B cell (primary cell): ENCODE data around the gene ZNF710. TPM values are rescaled to one million over a fixed set of nuclear protein-coding genes. Genes with fewer than 3 reads are reported as not detected.

Source experiments
- ATAC-seq: fragments of 200-7000 bp; cut with Tn5 transposase; one replicate; pipeline ENCODE4 v1.10.0; 2021; ENCODE audit warnings: low read depth, mild to moderate bottlenecking, moderate number of reproducible peaks, moderate library complexity
- CTCF ChIA-PET: fragments of 350-600 bp; sonication (Branson Sonifier 250); formaldehyde crosslinking; loops from one replicate; lab custom pipeline; 2021; ENCODE audit warnings: antibody characterized with exemption, inconsistent platforms; lab: Charles Lee
- POLR2A ChIA-PET: fragments of 350-600 bp; sonication (Branson Sonifier 250); formaldehyde crosslinking; loops from one replicate; lab custom pipeline; 2021; ENCODE audit warnings: antibody characterized with exemption; lab: Charles Lee
- DNase-seq: peaks from one replicate; pipeline ENCODE4 v3.0.0; 2013
- H2AFZ ChIP-seq: 2 replicates; pipeline ENCODE4 v1.6.1; 2012; ENCODE audit warnings: mild to moderate bottlenecking, low read depth, low read length; ENCODE audit not compliant: insufficient read depth, poor library complexity, severe bottlenecking
- H3K27ac ChIP-seq, 2 donors: 1 replicate in 1 of 2; 2 replicates in 1 of 2; pipeline ENCODE4 v1.5.1; 2012 to 2013; ENCODE audit warnings: low read length in 2 of 2, mild to moderate bottlenecking in 2 of 2, moderate library complexity in 1 of 2
- H3K27me3 ChIP-seq, 4 experiments: fragments of 200-600 bp in 1 of 4; sonication (generic) in 1 of 4; replicated peaks in 1 of 4; 1 replicate in 2 of 4; 2 replicates in 2 of 4; pipeline versions ENCODE4 v1.6.1 to v1.7.0; 2013 to 2016; ENCODE audit warnings: low read length in 3 of 4, mild to moderate bottlenecking in 2 of 4, mixed read lengths in 1 of 4, moderate library complexity in 1 of 4; ENCODE audit not compliant: insufficient read depth in 4 of 4, control insufficient read depth in 3 of 4; ENCODE audit errors: control extremely low read depth in 1 of 4
- H3K36me3 ChIP-seq, 2 experiments: replicated peaks in 1 of 2; 1 replicate in 1 of 2; 2 replicates in 1 of 2; pipeline versions ENCODE4 v1.6.1 to v1.7.1; 2013; ENCODE audit warnings: low read length in 1 of 2; ENCODE audit not compliant: insufficient read depth in 2 of 2, control insufficient read depth in 1 of 2; ENCODE audit errors: control extremely low read depth in 1 of 2, extremely low read depth in 1 of 2
- H3K4me1 ChIP-seq, 2 donors: fragments of 200-600 bp in 1 of 2; sonication (generic) in 1 of 2; 1 replicate in 1 of 2; 2 replicates in 1 of 2; pipeline versions ENCODE4 v1.5.1 to v1.6.1; 2013 to 2017; ENCODE audit warnings: low read length in 2 of 2; ENCODE audit not compliant: control insufficient read depth in 2 of 2, insufficient read depth in 2 of 2
- H3K4me2 ChIP-seq: replicated peaks from 2 replicates; pipeline ENCODE3; 2012; ENCODE audit warnings: mild to moderate bottlenecking, low read depth, low read length; ENCODE audit not compliant: poor library complexity, severe bottlenecking
- H3K4me3 ChIP-seq, 5 experiments: fragments of 200-600 bp in 1 of 5; sonication (generic) in 1 of 5; 1 replicate in 3 of 5; 2 replicates in 2 of 5; pipeline versions ENCODE4 v1.5.1 to v1.7.0; 2011 to 2016; ENCODE audit warnings: low read length in 4 of 5, mild to moderate bottlenecking in 4 of 5, low read depth in 2 of 5, control low read depth in 1 of 5, moderate library complexity in 1 of 5; ENCODE audit not compliant: insufficient read depth in 1 of 5; ENCODE audit errors: control extremely low read depth in 1 of 5, extremely low read depth in 1 of 5
- H3K79me2 ChIP-seq: fragments of 200-600 bp; sonication (generic); one replicate; pipeline ENCODE4 v1.6.0; 2016; ENCODE audit warnings: low read length; ENCODE audit not compliant: control insufficient read depth, insufficient read depth
- H3K9ac ChIP-seq: fragments of 200-600 bp; sonication (generic); 2 replicates; pipeline ENCODE4 v1.6.1; 2017; ENCODE audit warnings: mild to moderate bottlenecking, low read length, moderate library complexity
- H3K9me3 ChIP-seq, 3 donors: one replicate each; pipeline versions ENCODE4 v1.6.1 to v1.7.1; 2013; ENCODE audit warnings: low read length in 2 of 3; ENCODE audit not compliant: control insufficient read depth in 2 of 3, insufficient read depth in 1 of 3; ENCODE audit errors: control extremely low read depth in 1 of 3
- H4K20me1 ChIP-seq: 2 replicates; pipeline ENCODE4 v1.6.0; 2012; ENCODE audit warnings: mild to moderate bottlenecking, low read length; ENCODE audit not compliant: insufficient read depth, control insufficient read depth, poor library complexity, severe bottlenecking
- H3K27ac Mint-ChIP-seq: one replicate; pipeline ENCODE4 v1.8.0; 2021; ENCODE audit warnings: mixed read lengths
- H3K27me3 Mint-ChIP-seq: one replicate; pipeline ENCODE4 v1.8.0; 2021; ENCODE audit warnings: mixed read lengths
- H3K4me1 Mint-ChIP-seq: one replicate; pipeline ENCODE4 v1.8.0; 2021; ENCODE audit warnings: mixed read lengths
- H3K4me3 Mint-ChIP-seq: one replicate; pipeline ENCODE4 v1.8.0; 2021; ENCODE audit warnings: mixed read lengths
- H3K9me3 Mint-ChIP-seq: one replicate; pipeline ENCODE4 v1.8.0; 2022; ENCODE audit warnings: mixed read lengths; ENCODE audit not compliant: insufficient read depth
- CTCF ChIP-seq: fragments of 200-600 bp; IDR thresholded peaks from one replicate; pipeline ENCODE4 v1.8.0; 2022; ENCODE audit warnings: antibody characterized with exemption, mild to moderate bottlenecking
- EZH2 ChIP-seq: IDR thresholded peaks from 2 replicates; pipeline ENCODE4 v1.6.1; 2012; ENCODE audit warnings: borderline replicate concordance, low read depth, mild to moderate bottlenecking, moderate library complexity, low read length; ENCODE audit not compliant: insufficient read depth, poor library complexity, severe bottlenecking
- WGBS: methylation state at CpG from one replicate; pipeline ENCODE4 v1.1.5; 2013; ENCODE audit warnings: missing lambda C conversion rate; ENCODE audit not compliant: insufficient coverage; 5-methylcytosine and 5-hydroxymethylcytosine counted together
- intact Hi-C: fragments of 100-400 bp; cut with micrococcal nuclease; formaldehyde crosslinking; loops from one replicate; pipeline ENCODE4 v1.10.0; 2022
- polyA plus RNA-seq: library from polyadenylated mRNA; depleted of rRNA; stranded (reverse); fragments of >200 nt; gene quantifications from 2 replicates; pipeline ENCODE4 v1.2.3, GENCODE V29; 2012
- total RNA-seq, 2 donors: library from RNA; stranded (reverse); fragments of 120-200 nt in 1 of 2; gene quantifications; 1 replicate in 1 of 2; 2 replicates in 1 of 2; pipeline versions ENCODE4 v1.2.3 to v1.2.4, GENCODE V29; 2013 to 2022

Gene ZNF710
- total and polyA plus RNA-seq, 2 donors (not counting 1 experiment from before 2014, with no cell fraction given), result 8.7 to 38.7 TPM

- Mint-ChIP-seq H3K4me1 (peaks cover 62% of the 10 kb centered on the region), H3K27ac (peak overlapping the region; percentile 53), H3K4me3 (no peak overlapping the region), H3K27me3 (no peaks in the 10 kb centered on the region), H3K9me3 (no peaks in the 10 kb centered on the region)
- Histone ChIP-seq H3K4me1 (peaks cover 26 to 39% of the 10 kb centered on the region in 2 donors), H3K9me3 (no peaks in the 10 kb centered on the region), H3K4me3 (no peak overlapping the region), H4K20me1 (peaks cover 6% of the 10 kb centered on the region), H3K9ac (no peak overlapping the region), H3K27me3 (no peaks in the 10 kb centered on the region), H3K36me3 (no peaks in the 10 kb centered on the region), H3K79me2 (peaks cover 95% of the 10 kb centered on the region), H2AFZ (no peak overlapping the region), H3K27ac (no peak overlapping the region), H3K4me2 (no peak overlapping the region)
- DNase-seq (no peak), ATAC-seq (no peak)
- 78% methylated on average over 3 of the region's 5 CpGs for WGBS
- intact Hi-C loops, result loop anchor here (2.0 to 5.0 kb wide), 2 partner anchors 19 to 38 kb away; partner anchors contain the start of gene ZNF710
- CTCF ChIA-PET, result interaction anchor here (1.4 kb wide), 1 partner anchor 32 kb away, joined by 3 read pairs; no protein-coding TSS in a partner anchor
- TF ChIP-seq EZH2 (no peak), CTCF (no peak)
- POLR2A ChIA-PET, result no interaction called here
These were observed 38.9 kb downstream of the ZNF710 start for GRCh38 chr15:90039996-90040395.

- Histone ChIP-seq H3K27ac (no peak overlapping the region), H3K27me3 (no peaks in the 10 kb centered on the region), H3K9ac (no peak overlapping the region), H3K4me3 (no peak overlapping the region), H2AFZ (no peak overlapping the region), H3K9me3 (no peaks in the 10 kb centered on the region), H3K79me2 (peaks cover 95% of the 10 kb centered on the region), H3K36me3 (no peaks in the 10 kb centered on the region), H4K20me1 (no peaks in the 10 kb centered on the region), H3K4me1 (peaks cover 26 to 39% of the 10 kb centered on the region in 2 donors), H3K4me2 (no peak overlapping the region)
- H3K4me3 Mint-ChIP-seq, result no peak overlapping the region
- ChIA-PET CTCF (no interaction called here), POLR2A (interaction anchor here (0.7 kb wide), 1 partner anchor 32 kb away, joined by 3 read pairs; no protein-coding TSS in a partner anchor)
- H3K27ac Mint-ChIP-seq, result no peak overlapping the region
- H3K9me3 Mint-ChIP-seq, result no peaks in the 10 kb centered on the region
- intact Hi-C loops, result no loop called here
- DNase-seq (no peak), ATAC-seq (no peak)
- H3K27me3 Mint-ChIP-seq, result no peaks in the 10 kb centered on the region
- H3K4me1 Mint-ChIP-seq, result peaks cover 62% of the 10 kb centered on the region
- 79% methylated on average over 2 of the region's 6 CpGs for WGBS
- TF ChIP-seq EZH2, result no peak
- TF ChIP-seq CTCF, result no peak
These were observed 39.5 kb downstream of the ZNF710 start for GRCh38 chr15:90040618-90041017.
